Testis (tissue), 2 donors: ENCODE measurements around the gene MCUR1.

Experiments used
- POLR2A ChIP-seq: fragments of 450-650 bp; IDR thresholded peaks from one replicate; pipeline ENCODE4 v1.6.1; 2017; ENCODE audit warnings: antibody characterized with exemption, mild to moderate bottlenecking, moderate library complexity
- TF ChIP-seq, protein P1 (sequence below), 3 experiments: fragments of 450-650 bp in 2 of 3; fragments of 200-600 bp in 1 of 3; sonication (generic) in 1 of 3; IDR thresholded peaks; one replicate each; pipeline ENCODE4 v1.5.1; 2016 to 2019; ENCODE audit warnings: antibody characterized with exemption in 3 of 3, mild to moderate bottlenecking in 2 of 3, moderate library complexity in 1 of 3

DNA sequence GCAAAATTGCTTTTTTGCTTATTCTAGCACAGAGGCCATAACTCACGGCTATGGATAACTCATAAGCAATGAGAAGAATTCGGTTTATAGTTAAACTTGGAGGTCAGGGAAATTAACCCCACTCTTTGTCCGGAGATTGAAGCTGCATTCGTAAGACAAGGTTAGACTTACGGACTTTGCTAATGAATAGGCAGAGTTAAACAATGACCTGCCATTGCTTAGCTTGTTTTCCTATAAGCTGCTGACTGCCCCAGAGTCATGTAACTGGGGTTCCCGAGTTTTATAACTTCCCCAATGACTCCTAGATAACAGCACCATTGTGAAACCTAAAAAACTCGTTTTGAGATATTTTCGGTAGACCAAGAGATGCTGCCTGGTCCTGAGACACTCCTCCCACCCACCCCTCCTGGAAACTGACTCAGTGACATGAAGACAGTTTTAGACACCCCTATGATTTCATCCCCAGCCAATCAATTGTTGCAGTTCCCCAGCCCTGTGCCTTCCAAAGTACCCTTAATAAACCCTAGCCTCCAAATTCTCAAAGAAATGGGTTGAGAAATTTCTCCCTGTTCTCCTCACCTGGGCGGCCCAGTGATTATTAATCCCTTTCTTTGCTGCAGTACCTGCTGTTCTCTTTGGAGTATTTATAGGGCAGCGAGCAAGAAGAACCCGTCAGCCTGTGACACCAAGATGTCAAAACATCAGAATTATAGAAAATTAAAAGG, 33.1 kb upstream of the MCUR1 start:
- TF ChIP-seq, protein P1, sequence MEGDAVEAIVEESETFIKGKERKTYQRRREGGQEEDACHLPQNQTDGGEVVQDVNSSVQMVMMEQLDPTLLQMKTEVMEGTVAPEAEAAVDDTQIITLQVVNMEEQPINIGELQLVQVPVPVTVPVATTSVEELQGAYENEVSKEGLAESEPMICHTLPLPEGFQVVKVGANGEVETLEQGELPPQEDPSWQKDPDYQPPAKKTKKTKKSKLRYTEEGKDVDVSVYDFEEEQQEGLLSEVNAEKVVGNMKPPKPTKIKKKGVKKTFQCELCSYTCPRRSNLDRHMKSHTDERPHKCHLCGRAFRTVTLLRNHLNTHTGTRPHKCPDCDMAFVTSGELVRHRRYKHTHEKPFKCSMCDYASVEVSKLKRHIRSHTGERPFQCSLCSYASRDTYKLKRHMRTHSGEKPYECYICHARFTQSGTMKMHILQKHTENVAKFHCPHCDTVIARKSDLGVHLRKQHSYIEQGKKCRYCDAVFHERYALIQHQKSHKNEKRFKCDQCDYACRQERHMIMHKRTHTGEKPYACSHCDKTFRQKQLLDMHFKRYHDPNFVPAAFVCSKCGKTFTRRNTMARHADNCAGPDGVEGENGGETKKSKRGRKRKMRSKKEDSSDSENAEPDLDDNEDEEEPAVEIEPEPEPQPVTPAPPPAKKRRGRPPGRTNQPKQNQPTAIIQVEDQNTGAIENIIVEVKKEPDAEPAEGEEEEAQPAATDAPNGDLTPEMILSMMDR (IDR thresholded peaks at IDR 0.05): no peak
- TF ChIP-seq POLR2A: no peak
